Right renal cortex interstitium (tissue), 3 donors: Measurements from ENCODE around the gene PRR3. TPM values are rescaled to one million over a fixed set of nuclear protein-coding genes. Genes with fewer than 3 reads are reported as not detected.
A peak's percentile ranks its signal among the peaks of the same experiment; 100 is the strongest.

Experiments
- DNase-seq, 3 donors: peaks; one replicate each; pipeline ENCODE4 v3.0.0-alpha.2; 2013; ENCODE audit warnings: low read depth in 3 of 3, low spot score in 2 of 3
- polyA plus RNA-seq, 3 donors: library from polyadenylated mRNA; unstranded; fragments of 120-200 nt; gene quantifications; one replicate each; pipeline ENCODE4 v1.2.1, GENCODE V29; 2013; ENCODE audit not compliant: insufficient read length in 3 of 3

PRR3 gene
- polyA plus RNA-seq, 3 donors: 29.5 to 31.5 (median 30.2) TPM

DNA sequence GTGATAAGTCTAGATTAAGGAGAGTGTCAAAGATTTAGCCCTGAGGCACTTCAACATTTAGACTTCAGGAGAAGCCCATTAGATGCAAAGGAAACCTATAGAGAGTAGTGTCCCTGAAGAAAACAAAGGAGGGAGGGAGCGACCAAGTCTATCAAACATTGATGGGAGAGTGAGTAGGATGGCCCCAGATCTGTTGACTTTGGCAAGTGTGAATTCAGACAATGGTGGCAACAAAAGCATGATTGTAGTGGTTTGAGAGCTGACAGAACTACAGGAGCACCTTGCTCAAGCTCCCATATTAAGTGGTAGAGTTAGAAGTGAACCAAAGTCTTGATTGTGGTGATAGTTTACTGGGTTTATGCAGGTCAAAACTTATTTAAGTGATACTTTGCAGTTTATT is 13.2 kb downstream of the PRR3 start:
- no peak for DNase-seq

DNA sequence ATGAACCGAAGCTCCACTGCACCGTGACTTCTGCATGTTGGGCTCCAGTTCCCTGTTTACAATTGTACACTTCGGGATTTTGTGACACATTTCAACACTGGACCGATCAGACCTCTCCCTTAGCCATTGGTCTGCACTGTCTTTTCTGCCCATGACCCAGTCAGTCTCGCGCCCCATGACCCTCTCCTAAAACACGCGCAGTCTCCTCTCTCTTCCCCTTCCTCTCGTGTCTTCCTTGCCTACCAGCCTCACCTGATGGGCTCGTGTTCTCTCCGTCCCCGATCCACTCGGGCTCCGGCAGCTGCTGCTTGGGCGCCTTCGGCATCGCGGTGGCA is 13.6 kb downstream of the PRR3 start:
- DNase-seq: no peak

GRCh38 chr6:30571075-30571761 is 14.1 kb downstream of the PRR3 start, which contains the start of gene ABCF1:
Gene ABCF1, plus strand, starts transcription at chr6:30571442. Its CDS starts 46 bp downstream, at chr6:30571488.
- peak; percentile 90 to 95 (median 94) for DNase-seq

DNA sequence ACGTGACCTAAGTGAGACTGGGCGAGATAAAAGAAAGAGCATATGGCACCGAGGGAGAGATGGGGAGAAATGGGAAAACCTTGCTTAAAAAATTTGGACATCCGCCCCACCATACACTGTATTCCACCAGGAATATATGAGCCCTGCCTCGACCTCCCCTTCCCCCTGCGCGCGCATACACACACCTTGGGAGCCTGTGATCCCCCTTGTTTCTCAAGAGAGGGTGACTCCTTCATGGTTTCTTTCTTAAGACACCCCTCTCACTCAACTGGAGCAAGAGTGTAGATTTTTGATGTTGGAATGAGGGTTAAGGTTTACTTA is 14.6 kb downstream of the PRR3 start:
- no peak for DNase-seq

- DNase-seq: no peak
These were observed 15.1 kb downstream of the PRR3 start for GRCh38 chr6:30572148-30572547.

DNA sequence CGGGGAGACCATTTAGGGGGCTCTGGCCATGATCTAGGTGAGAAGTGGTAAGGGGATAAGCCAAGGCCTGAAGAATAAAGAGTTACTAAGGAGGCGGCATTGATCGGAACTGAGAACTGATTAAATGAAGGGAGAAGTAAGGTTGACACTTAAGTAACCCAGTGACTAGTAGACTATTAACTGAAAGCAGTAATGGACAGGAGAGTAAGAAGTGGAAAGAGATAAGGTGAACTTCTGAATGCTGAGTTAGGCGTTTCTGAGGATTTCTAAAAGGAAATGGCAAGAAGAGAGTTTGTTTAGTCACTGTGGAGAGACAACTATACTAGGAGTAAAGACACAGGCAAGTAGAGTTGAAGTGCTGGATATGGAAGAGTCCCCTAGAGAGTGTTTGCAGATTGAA is 16.0 kb downstream of the PRR3 start:
- DNase-seq: no peak

- no peak for DNase-seq
These were observed 21.0 kb downstream of the PRR3 start for GRCh38 chr6:30578051-30578450.

DNA sequence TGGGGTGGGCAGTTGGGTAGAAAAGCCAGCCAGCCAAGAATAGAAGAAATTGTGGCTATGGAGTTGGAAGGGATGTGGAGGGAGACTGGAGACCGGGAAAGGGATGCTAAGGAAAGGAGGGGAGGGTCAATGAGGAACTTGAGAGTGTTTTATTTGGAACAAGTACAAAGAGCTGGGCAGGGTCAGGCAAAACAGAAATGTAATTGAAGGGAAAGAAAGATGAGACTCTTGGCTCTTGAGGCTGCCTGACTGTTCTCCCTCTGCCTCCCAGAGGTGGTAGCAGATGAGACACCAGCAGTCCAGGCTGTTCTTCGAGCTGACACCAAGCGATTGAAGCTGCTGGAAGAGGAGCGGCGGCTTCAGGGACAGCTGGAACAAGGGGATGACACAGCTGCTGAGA is 26.8 kb downstream of the PRR3 start:
- no peak for DNase-seq

GRCh38 chr6:30589754-30590358 is 32.8 kb downstream of the PRR3 start:
- no peak for DNase-seq

DNA sequence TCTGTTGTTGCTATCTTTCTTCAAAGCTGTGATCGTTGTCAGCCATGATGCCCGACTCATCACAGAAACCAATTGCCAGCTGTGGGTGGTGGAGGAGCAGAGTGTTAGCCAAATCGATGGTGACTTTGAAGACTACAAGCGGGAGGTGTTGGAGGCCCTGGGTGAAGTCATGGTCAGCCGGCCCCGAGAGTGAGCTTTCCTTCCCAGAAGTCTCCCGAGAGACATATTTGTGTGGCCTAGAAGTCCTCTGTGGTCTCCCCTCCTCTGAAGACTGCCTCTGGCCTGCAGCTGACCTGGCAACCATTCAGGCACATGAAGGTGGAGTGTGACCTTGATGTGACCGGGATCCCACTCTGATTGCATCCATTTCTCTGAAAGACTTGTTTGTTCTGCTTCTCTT is 33.4 kb downstream of the PRR3 start:
- DNase-seq: no peak

DNA sequence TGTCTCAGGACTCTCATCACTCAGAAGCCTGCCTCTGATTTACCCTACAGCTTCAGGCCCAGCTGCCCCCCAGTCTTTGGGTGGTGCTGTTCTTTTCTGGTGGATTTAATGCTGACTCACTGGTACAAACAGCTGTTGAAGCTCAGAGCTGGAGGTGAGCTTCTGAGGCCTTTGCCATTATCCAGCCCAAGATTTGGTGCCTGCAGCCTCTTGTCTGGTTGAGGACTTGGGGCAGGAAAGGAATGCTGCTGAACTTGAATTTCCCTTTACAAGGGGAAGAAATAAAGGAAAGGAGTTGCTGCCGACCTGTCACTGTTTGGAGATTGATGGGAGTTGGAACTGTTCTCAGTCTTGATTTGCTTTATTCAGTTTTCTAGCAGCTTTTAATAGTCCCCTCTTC is 33.9 kb downstream of the PRR3 start:
- DNase-seq: no peak

GRCh38 chr6:30592287-30592686 is 35.2 kb downstream of the PRR3 start:
- DNase-seq: no peak

GRCh38 chr6:30597315-30598144 is 40.4 kb downstream of the PRR3 start:
- peak in 1 of 3 donors; percentile 70 for DNase-seq

- no peak for DNase-seq
These were observed 42.0 kb downstream of the PRR3 start for GRCh38 chr6:30598912-30599624.

DNA sequence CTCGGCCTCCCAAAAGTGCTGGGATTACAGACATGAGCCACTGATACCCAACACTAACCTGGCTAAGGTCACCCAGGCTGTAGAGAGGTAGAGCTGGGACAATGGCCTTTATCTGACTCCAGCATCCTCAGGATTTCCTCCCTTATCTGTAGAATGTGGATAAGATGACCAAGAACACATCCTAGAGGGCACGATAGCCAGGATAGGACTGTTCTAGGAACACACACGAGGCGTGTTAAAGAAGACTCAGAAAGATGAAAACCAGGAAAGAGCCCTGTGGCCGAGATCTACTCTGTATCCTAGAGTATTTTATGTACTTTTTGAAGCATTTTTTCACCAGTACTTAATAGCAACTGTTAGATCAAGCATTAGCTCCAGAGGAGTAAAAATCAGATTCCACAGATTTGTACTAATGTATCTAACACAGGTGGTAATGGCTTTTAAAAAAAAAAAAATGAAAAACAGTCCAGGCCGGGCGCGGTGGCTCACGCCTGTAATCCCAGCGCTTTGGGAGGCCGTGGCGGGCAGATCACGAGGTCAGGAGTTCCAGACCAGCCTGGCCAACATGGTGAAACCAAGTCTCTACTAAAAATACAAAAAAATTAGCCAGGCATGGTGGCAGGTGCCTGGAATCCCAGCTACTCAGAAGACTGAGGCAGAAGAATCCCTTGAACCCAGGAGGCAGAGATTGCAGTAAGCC is 42.7 kb downstream of the PRR3 start:
- DNase-seq: no peak

DNA sequence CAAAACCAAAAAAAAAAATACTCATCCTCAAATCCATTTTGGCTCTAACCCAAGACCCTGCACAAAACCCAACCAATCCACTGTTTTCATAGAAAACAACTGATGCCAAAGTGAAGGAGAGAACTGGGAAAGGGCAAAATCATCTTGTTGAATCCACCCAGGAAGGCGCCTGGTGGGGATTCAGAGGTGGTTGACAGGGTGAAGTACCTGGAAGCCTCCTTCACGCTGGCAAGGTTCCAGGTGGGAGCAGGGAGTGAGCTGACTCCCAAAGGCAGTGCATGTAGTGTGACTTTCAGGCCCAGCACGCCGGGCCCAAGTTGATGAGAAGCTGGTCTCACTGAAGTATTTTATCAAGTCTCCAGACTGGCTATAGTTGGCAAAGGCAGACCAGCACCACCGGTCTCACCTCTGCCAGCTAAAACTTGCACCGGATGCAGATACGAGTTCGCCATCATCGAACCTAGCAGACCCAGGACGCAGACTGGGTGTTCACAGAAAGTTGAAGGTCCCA is 43.4 kb downstream of the PRR3 start:
- no peak for DNase-seq

DNA sequence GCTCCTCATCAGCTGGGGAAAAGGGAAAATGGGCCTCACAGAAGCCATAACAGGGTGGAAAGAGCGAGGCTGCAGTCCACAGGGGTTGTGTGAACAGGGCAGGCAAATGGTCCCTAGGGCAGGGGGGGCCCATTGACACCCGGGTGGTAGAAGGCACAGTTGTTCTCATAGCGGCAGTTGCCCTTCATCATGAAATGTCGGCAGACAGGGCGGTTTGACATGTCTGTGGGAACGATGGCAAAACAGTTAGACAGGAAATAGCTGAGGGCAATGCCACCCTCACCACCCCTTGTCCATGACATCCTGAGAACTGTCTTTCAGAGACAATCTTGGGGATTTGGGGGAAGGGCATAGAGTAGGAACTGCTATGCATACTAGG is 44.3 kb downstream of the PRR3 start:
- DNase-seq: no peak

- no peak for DNase-seq
These were observed 44.9 kb downstream of the PRR3 start for GRCh38 chr6:30601815-30602641.

GRCh38 chr6:30603961-30604360 is 46.9 kb downstream of the PRR3 start:
- no peak for DNase-seq

- DNase-seq: no peak
These were observed 53.0 kb downstream of the PRR3 start for GRCh38 chr6:30610065-30610464.
